Embryonic facial prominence (tissue), 1 donor: ENCODE results near the gene SSBP3.

ENCODE experiments used
- DNase-seq: peaks from one replicate; pipeline ENCODE4 v3.0.0-alpha.2; 2016; ENCODE audit errors: extremely low spot score

SSBP3 gene

GRCh38 chr1:54371038-54371941 lies 34.9 kb downstream of the SSBP3 start:
- no peak for DNase-seq

- DNase-seq, result no peak
These were observed 35.8 kb downstream of the SSBP3 start for GRCh38 chr1:54370287-54370989.

GRCh38 chr1:54367613-54368012 lies 38.6 kb downstream of the SSBP3 start:
- no peak for DNase-seq

- DNase-seq, result no peak
These were observed 40.3 kb downstream of the SSBP3 start for GRCh38 chr1:54365847-54366246.

GRCh38 chr1:54365398-54365797 lies 40.8 kb downstream of the SSBP3 start:
- no peak for DNase-seq

- DNase-seq, result no peak
These were observed 41.2 kb downstream of the SSBP3 start for GRCh38 chr1:54364995-54365394.

- no peak for DNase-seq
These were observed 41.6 kb downstream of the SSBP3 start for GRCh38 chr1:54364582-54364981.

GRCh38 chr1:54363925-54364324 lies 42.3 kb downstream of the SSBP3 start:
- DNase-seq, result no peak

GRCh38 chr1:54362881-54363340 lies 43.3 kb downstream of the SSBP3 start:
- DNase-seq, result no peak

GRCh38 chr1:54361342-54361741 lies 44.9 kb downstream of the SSBP3 start:
- no peak for DNase-seq

GRCh38 chr1:54360165-54361005 lies 45.8 kb downstream of the SSBP3 start:
- no peak for DNase-seq

- DNase-seq, result no peak
These were observed 46.6 kb downstream of the SSBP3 start for GRCh38 chr1:54359393-54360162.

- no peak for DNase-seq
These were observed 47.6 kb downstream of the SSBP3 start for GRCh38 chr1:54358503-54359168.

- no peak for DNase-seq
These were observed 48.2 kb downstream of the SSBP3 start for GRCh38 chr1:54357967-54358366.

- DNase-seq, result no peak
These were observed 49.5 kb downstream of the SSBP3 start for GRCh38 chr1:54356680-54357147.

GRCh38 chr1:54355931-54356679 lies 50.1 kb downstream of the SSBP3 start:
- no peak for DNase-seq

GRCh38 chr1:54354899-54355298 lies 51.3 kb downstream of the SSBP3 start:
- DNase-seq, result no peak

GRCh38 chr1:54353959-54354358 lies 52.2 kb downstream of the SSBP3 start:
- no peak for DNase-seq

- DNase-seq, result no peak
These were observed 53.4 kb downstream of the SSBP3 start for GRCh38 chr1:54352755-54353154.

GRCh38 chr1:54350360-54350759 lies 55.8 kb downstream of the SSBP3 start:
- no peak for DNase-seq
